Measurements from ENCODE around the gene ADAM19. TPM values are rescaled to one million over a fixed set of nuclear protein-coding genes. Genes with fewer than 3 reads are reported as not detected.

Gene ADAM19
- total and polyA plus RNA-seq, 2 experiments from 2014 or later = 9.1 to 13.2 TPM

DNA sequence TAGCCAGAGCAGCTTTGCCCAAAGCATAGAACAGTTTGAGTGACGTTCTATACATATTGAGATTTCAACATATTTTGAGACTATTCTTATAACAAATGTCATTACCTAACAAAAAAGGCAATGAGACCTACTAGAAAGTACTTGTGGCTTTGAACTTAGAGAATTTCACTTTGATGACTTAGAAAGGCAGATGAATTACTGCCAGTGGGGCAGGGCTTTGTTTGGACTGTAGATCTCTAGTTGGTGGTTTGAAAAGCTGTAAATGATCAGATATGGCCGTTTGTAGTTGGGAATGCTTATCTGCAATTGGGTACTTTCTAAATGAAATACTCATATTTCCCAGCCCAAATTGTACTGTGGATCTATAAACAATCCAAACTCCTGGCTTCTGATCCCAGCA lies 48.6 kb upstream of the ADAM19 start (continued):
- TF ChIP-seq REST (IDR thresholded peaks at IDR 0.05; ENCODE audit: unreplicated experiment) (no peak), POLR2AphosphoS5 (IDR thresholded peaks at IDR 0.05; ENCODE audit: low read depth) (no peak), STAT1 (IDR thresholded peaks at IDR 0.05; ENCODE audit: unreplicated experiment) (no peak), JUNB (IDR thresholded peaks at IDR 0.05; ENCODE audit: unreplicated experiment) (no peak), ZNF331 (CRISPR knock-in tag; IDR thresholded peaks at IDR 0.05; ENCODE audit: low read depth) (no peak), EZH2phosphoT487 (IDR thresholded peaks at IDR 0.05; ENCODE audit: unreplicated experiment) (no peak)

DNA sequence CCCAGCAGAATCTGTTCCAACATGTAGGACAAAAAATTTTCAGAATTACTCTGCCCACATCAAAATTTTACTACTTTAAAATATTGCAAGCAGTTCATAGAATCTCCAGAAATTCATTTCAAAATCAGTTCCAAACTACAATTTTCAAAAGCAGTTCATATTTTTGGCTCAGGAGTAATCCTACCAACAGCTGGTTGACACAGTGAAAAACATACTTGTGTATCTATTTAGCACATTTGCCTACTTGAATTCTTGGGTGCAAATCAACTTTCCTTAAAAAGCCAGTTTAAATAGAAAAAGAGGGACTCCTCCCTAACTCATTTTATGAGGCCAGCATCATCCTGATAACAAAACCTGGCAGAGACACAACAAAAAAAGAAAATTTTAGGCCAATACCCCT lies 45.2 kb upstream of the ADAM19 start:
- H3K4me2 ChIP-seq = no peak overlapping the region
- H3K4me1 ChIP-seq (ENCODE audit: insufficient read depth) = no peaks in the 10 kb centered on the region
- H3K9me2 ChIP-seq (ENCODE audit: insufficient read depth) = no peaks in the 10 kb centered on the region
- H4K20me1 ChIP-seq (replicated peaks; ENCODE audit: insufficient read depth) = no peaks in the 10 kb centered on the region
- no peak overlapping the region for H3K4me3 ChIP-seq
- no peaks in the 10 kb centered on the region for H3K4me1 Mint-ChIP-seq
- TF ChIP-seq STAT1 (IDR thresholded peaks at IDR 0.05; ENCODE audit: unreplicated experiment) (no peak), NANOG (IDR thresholded peaks at IDR 0.05; ENCODE audit: borderline replicate concordance) (no peak), POLR2AphosphoS5 (IDR thresholded peaks at IDR 0.05; ENCODE audit: low read depth) (no peak), JUNB (IDR thresholded peaks at IDR 0.05; ENCODE audit: unreplicated experiment) (no peak)
- TF ChIP-seq, protein P1, sequence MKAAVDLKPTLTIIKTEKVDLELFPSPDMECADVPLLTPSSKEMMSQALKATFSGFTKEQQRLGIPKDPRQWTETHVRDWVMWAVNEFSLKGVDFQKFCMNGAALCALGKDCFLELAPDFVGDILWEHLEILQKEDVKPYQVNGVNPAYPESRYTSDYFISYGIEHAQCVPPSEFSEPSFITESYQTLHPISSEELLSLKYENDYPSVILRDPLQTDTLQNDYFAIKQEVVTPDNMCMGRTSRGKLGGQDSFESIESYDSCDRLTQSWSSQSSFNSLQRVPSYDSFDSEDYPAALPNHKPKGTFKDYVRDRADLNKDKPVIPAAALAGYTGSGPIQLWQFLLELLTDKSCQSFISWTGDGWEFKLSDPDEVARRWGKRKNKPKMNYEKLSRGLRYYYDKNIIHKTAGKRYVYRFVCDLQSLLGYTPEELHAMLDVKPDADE (IDR thresholded peaks at IDR 0.05) = no peak
- TF ChIP-seq, protein P2, sequence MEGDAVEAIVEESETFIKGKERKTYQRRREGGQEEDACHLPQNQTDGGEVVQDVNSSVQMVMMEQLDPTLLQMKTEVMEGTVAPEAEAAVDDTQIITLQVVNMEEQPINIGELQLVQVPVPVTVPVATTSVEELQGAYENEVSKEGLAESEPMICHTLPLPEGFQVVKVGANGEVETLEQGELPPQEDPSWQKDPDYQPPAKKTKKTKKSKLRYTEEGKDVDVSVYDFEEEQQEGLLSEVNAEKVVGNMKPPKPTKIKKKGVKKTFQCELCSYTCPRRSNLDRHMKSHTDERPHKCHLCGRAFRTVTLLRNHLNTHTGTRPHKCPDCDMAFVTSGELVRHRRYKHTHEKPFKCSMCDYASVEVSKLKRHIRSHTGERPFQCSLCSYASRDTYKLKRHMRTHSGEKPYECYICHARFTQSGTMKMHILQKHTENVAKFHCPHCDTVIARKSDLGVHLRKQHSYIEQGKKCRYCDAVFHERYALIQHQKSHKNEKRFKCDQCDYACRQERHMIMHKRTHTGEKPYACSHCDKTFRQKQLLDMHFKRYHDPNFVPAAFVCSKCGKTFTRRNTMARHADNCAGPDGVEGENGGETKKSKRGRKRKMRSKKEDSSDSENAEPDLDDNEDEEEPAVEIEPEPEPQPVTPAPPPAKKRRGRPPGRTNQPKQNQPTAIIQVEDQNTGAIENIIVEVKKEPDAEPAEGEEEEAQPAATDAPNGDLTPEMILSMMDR (conservative IDR thresholded peaks at IDR 0.05; ENCODE audit: low read depth in 2 of 2) = no peak
- TF ChIP-seq, protein P3, sequence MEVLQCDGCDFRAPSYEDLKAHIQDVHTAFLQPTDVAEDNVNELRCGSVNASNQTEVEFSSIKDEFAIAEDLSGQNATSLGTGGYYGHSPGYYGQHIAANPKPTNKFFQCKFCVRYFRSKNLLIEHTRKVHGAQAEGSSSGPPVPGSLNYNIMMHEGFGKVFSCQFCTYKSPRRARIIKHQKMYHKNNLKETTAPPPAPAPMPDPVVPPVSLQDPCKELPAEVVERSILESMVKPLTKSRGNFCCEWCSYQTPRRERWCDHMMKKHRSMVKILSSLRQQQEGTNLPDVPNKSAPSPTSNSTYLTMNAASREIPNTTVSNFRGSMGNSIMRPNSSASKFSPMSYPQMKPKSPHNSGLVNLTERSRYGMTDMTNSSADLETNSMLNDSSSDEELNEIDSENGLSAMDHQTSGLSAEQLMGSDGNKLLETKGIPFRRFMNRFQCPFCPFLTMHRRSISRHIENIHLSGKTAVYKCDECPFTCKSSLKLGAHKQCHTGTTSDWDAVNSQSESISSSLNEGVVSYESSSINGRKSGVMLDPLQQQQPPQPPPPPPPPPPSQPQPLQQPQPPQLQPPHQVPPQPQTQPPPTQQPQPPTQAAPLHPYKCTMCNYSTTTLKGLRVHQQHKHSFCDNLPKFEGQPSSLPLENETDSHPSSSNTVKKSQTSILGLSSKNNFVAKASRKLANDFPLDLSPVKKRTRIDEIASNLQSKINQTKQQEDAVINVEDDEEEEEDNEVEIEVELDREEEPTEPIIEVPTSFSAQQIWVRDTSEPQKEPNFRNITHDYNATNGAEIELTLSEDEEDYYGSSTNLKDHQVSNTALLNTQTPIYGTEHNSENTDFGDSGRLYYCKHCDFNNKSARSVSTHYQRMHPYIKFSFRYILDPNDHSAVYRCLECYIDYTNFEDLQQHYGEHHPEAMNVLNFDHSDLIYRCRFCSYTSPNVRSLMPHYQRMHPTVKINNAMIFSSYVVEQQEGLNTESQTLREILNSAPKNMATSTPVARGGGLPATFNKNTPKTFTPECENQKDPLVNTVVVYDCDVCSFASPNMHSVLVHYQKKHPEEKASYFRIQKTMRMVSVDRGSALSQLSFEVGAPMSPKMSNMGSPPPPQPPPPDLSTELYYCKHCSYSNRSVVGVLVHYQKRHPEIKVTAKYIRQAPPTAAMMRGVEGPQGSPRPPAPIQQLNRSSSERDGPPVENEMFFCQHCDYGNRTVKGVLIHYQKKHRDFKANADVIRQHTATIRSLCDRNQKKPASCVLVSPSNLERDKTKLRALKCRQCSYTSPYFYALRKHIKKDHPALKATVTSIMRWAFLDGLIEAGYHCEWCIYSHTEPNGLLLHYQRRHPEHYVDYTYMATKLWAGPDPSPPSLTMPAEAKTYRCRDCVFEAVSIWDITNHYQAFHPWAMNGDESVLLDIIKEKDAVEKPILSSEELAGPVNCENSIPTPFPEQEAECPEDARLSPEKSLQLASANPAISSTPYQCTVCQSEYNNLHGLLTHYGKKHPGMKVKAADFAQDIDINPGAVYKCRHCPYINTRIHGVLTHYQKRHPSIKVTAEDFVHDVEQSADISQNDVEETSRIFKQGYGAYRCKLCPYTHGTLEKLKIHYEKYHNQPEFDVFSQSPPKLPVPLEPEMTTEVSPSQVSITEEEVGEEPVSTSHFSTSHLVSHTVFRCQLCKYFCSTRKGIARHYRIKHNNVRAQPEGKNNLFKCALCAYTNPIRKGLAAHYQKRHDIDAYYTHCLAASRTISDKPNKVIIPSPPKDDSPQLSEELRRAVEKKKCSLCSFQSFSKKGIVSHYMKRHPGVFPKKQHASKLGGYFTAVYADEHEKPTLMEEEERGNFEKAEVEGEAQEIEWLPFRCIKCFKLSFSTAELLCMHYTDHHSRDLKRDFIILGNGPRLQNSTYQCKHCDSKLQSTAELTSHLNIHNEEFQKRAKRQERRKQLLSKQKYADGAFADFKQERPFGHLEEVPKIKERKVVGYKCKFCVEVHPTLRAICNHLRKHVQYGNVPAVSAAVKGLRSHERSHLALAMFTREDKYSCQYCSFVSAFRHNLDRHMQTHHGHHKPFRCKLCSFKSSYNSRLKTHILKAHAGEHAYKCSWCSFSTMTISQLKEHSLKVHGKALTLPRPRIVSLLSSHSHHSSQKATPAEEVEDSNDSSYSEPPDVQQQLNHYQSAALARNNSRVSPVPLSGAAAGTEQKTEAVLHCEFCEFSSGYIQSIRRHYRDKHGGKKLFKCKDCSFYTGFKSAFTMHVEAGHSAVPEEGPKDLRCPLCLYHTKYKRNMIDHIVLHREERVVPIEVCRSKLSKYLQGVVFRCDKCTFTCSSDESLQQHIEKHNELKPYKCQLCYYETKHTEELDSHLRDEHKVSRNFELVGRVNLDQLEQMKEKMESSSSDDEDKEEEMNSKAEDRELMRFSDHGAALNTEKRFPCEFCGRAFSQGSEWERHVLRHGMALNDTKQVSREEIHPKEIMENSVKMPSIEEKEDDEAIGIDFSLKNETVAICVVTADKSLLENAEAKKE (CRISPR knock-in tag; IDR thresholded peaks at IDR 0.05) = no peak
- peaks cover 4% of the 10 kb centered on the region; the same call in 2 of the 3 replicates for H3K9me3 Mint-ChIP-seq
- no peaks in the 10 kb centered on the region for H3K27me3 ChIP-seq (ENCODE audit: insufficient read depth)
- H3K27ac ChIP-seq (ENCODE audit: low read depth) = no peak overlapping the region
- DNase-seq (ENCODE audit: low spot score) (no peak), ATAC-seq (no peak)
- no peak overlapping the region for H3K27ac Mint-ChIP-seq
- H3K79me2 ChIP-seq (replicated peaks; ENCODE audit: insufficient read depth) = no peaks in the 10 kb centered on the region
- no peaks in the 10 kb centered on the region for H3K36me3 ChIP-seq (ENCODE audit: insufficient read depth)
- no peak overlapping the region for H2AFZ ChIP-seq
- H3K27me3 Mint-ChIP-seq (ENCODE audit: insufficient read depth, low read depth, poor library complexity) = peaks cover 3% of the 10 kb centered on the region
- H3K36me3 Mint-ChIP-seq (ENCODE audit: low read depth) = no peaks in the 10 kb centered on the region
- no peaks in the 10 kb centered on the region for H3F3A ChIP-seq (replicated peaks; ENCODE audit: low read depth)
- H3K4me3 Mint-ChIP-seq = no peak overlapping the region

Data from GM23338 (cell line).